Endothelial cell of umbilical vein (primary cell): ENCODE measurements around the gene GK2. TPM values are rescaled to one million over a fixed set of nuclear protein-coding genes. Genes with fewer than 3 reads are reported as not detected.

Experiments used
- BruUV-seq: library from RNA; stranded (reverse); fragments of 400-500 nt; replicated peaks from 2 replicates; lab custom pipeline; 2021; lab: Mats Ljungman, UMichigan
- CTCF ChIA-PET: fragments of 300-600, 350-600 bp; sonication (Branson Sonifier 250); formaldehyde crosslinking; loops from one replicate; lab custom pipeline; 2021; ENCODE audit warnings: antibody characterized with exemption, inconsistent platforms; lab: Charles Lee
- POLR2A ChIA-PET: fragments of 300-600, 350-600 bp; sonication (Branson Sonifier 250); formaldehyde crosslinking; loops from one replicate; lab custom pipeline; 2021; ENCODE audit warnings: antibody characterized with exemption, inconsistent platforms; lab: Charles Lee
- DNase-seq: peaks from one replicate; pipeline ENCODE4 v3.0.0-alpha.2; 2011; ENCODE audit warnings: low read depth, low spot score
- FAIRE-seq: peaks from 2 replicates; lab custom pipeline; 2011; peaks lifted over from hg19 to GRCh38; lab: Jason Lieb, UNC
- H2AFZ ChIP-seq: 2 replicates; pipeline ENCODE4 v1.6.0; 2012; ENCODE audit warnings: low read depth, low read length, control low read depth, inconsistent platforms
- H3K27ac ChIP-seq: 2 replicates; pipeline ENCODE4 v1.5.1; 2011; ENCODE audit warnings: low read depth, mild to moderate bottlenecking, control low read depth, low read length, moderate library complexity; ENCODE audit not compliant: insufficient read depth
- H3K27me3 ChIP-seq, 2 experiments: 2 replicates each; pipeline versions ENCODE4 v1.6.0 to v1.6.1; 2011; ENCODE audit warnings: low read length in 2 of 2, mixed read lengths in 1 of 2; ENCODE audit not compliant: control insufficient read depth in 2 of 2, insufficient read depth in 2 of 2
- H3K36me3 ChIP-seq, 2 experiments: 2 replicates in 1 of 2; 3 replicates in 1 of 2; pipeline ENCODE4 v1.5.1; 2011; ENCODE audit warnings: low read length in 2 of 2, mild to moderate bottlenecking in 1 of 2, moderate library complexity in 1 of 2; ENCODE audit not compliant: control insufficient read depth in 2 of 2, insufficient read depth in 2 of 2; ENCODE audit errors: extremely low read depth in 1 of 2
- H3K4me1 ChIP-seq: 3 replicates; pipeline ENCODE4 v1.5.1; 2011; ENCODE audit warnings: mild to moderate bottlenecking, low read length; ENCODE audit not compliant: control insufficient read depth, insufficient read depth; ENCODE audit errors: extremely low read depth
- H3K4me2 ChIP-seq: 2 replicates; pipeline ENCODE4 v1.6.1; 2011; ENCODE audit warnings: low read length, control low read depth, mixed read lengths; ENCODE audit not compliant: insufficient read depth
- H3K4me3 ChIP-seq, 3 experiments: fragments of 200-600 bp in 1 of 3; sonication (generic), shearing (Covaris generic) in 1 of 3; replicated peaks in 1 of 3; 2 replicates each; pipeline ENCODE4 v1.5.1; 2011 to 2016; ENCODE audit warnings: control low read depth in 3 of 3, low read length in 3 of 3, mild to moderate bottlenecking in 2 of 3, inconsistent platforms in 1 of 3, low read depth in 1 of 3, moderate library complexity in 1 of 3; ENCODE audit not compliant: insufficient read depth in 1 of 3
- H3K79me2 ChIP-seq: 2 replicates; pipeline ENCODE4 v1.6.0; 2012; ENCODE audit warnings: low read length, inconsistent platforms; ENCODE audit not compliant: control insufficient read depth, insufficient read depth
- H3K9ac ChIP-seq: replicated peaks from 2 replicates; pipeline ENCODE3; 2011; ENCODE audit warnings: low read length, control low read depth; ENCODE audit not compliant: insufficient read depth; ENCODE audit errors: extremely low read depth
- H3K9me1 ChIP-seq: replicated peaks from 3 replicates; pipeline ENCODE4 v1.6.0; 2011; ENCODE audit warnings: mild to moderate bottlenecking, low read length; ENCODE audit not compliant: control insufficient read depth, insufficient read depth; ENCODE audit errors: extremely low read depth
- H3K9me3 ChIP-seq: replicated peaks from 2 replicates; pipeline ENCODE4 v1.5.1; 2012; ENCODE audit warnings: low read length, inconsistent platforms; ENCODE audit not compliant: control insufficient read depth, insufficient read depth
- H4K20me1 ChIP-seq: replicated peaks from 2 replicates; pipeline ENCODE3; 2011; ENCODE audit warnings: mild to moderate bottlenecking, low read length; ENCODE audit not compliant: control insufficient read depth, insufficient read depth; ENCODE audit errors: extremely low read depth
- CTCF ChIP-seq, 2 donors: IDR thresholded peaks; 1 replicate in 1 of 2; 2 replicates in 1 of 2; pipeline ENCODE4 v1.5.1; 2011; ENCODE audit warnings: low read length in 2 of 2, mild to moderate bottlenecking in 2 of 2, moderate library complexity in 2 of 2, control low read depth in 1 of 2, inconsistent platforms in 1 of 2, low read depth in 1 of 2; ENCODE audit not compliant: insufficient read depth in 1 of 2; ENCODE audit errors: extremely low read depth in 1 of 2
- EZH2 ChIP-seq: IDR thresholded peaks from 2 replicates; pipeline ENCODE4 v1.6.1; 2012; ENCODE audit warnings: borderline replicate concordance, low read depth, mild to moderate bottlenecking, moderate library complexity, low read length, inconsistent platforms; ENCODE audit not compliant: severe bottlenecking
- FOS ChIP-seq: IDR thresholded peaks from 2 replicates; pipeline ENCODE4 v1.6.1; 2011; ENCODE audit warnings: mild to moderate bottlenecking, low read length, moderate library complexity, borderline replicate concordance; ENCODE audit not compliant: insufficient read depth
- GATA2 ChIP-seq: IDR thresholded peaks from 2 replicates; pipeline ENCODE4 v1.7.0; 2011; ENCODE audit warnings: low read depth, mild to moderate bottlenecking, moderate library complexity, mixed read lengths, low read length; ENCODE audit not compliant: insufficient read length, insufficient read depth
- JUN ChIP-seq: IDR thresholded peaks from 2 replicates; pipeline ENCODE4 v1.6.1; 2011; ENCODE audit warnings: borderline replicate concordance, low read depth; ENCODE audit not compliant: insufficient read length, insufficient read depth
- MAX ChIP-seq: IDR thresholded peaks from 2 replicates; pipeline ENCODE4 v1.6.1; 2011; ENCODE audit not compliant: insufficient read depth, insufficient read length
- MYC ChIP-seq: IDR thresholded peaks from one replicate; pipeline ENCODE4 v1.6.1; 2011; ENCODE audit warnings: mild to moderate bottlenecking, low read depth, low read length
- POLR2A ChIP-seq: IDR thresholded peaks from 2 replicates; pipeline ENCODE4 v1.6.1; 2012; ENCODE audit warnings: low read depth, mild to moderate bottlenecking, control low read depth, low read length
- POLR2AphosphoS5 ChIP-seq: IDR thresholded peaks from 2 replicates; pipeline ENCODE4 v1.6.1; 2012; ENCODE audit warnings: low read depth, mild to moderate bottlenecking, control low read depth, low read length, moderate library complexity; ENCODE audit not compliant: insufficient read depth
- dilution Hi-C: fragments of 300-500 bp; cut with MboI; formaldehyde crosslinking; loops from one replicate; pipeline ENCODE4 v1.15.0; 2019; ENCODE audit warnings: low sequenced_read_pairs; ENCODE audit not compliant: extremely low pct_ligation_motif_present
- intact Hi-C: fragments of 100-400 bp; cut with micrococcal nuclease; formaldehyde crosslinking; loops from one replicate; pipeline ENCODE4 v1.10.0; 2022
- polyA plus RNA-seq, 4 experiments: library from polyadenylated mRNA; depleted of rRNA in 3 of 4; stranded (reverse) in 3 of 4; unstranded in 1 of 4; fragments of >200 nt; gene quantifications; 2 replicates each; pipeline versions ENCODE4 v1.2.1 to v1.2.3, GENCODE V29; 2011 to 2012; ENCODE audit warnings: missing spikeins in 1 of 4
- total RNA-seq: library from RNA; stranded (reverse); gene quantifications from 2 replicates; pipeline ENCODE4 v1.2.3, GENCODE V29; 2021

The GK2 gene
- total and polyA plus RNA-seq, 2 donors (not counting 3 experiments of a cell fraction or from before 2014, with no cell fraction given): not detected

- Histone ChIP-seq H3K9ac (no peak overlapping the region), H3K36me3 (no peaks in the 10 kb centered on the region), H3K79me2 (no peaks in the 10 kb centered on the region), H3K9me1 (no peaks in the 10 kb centered on the region), H3K4me1 (no peaks in the 10 kb centered on the region), H3K4me3 (no peak overlapping the region), H2AFZ (no peak overlapping the region), H4K20me1 (no peaks in the 10 kb centered on the region), H3K9me3 (no peaks in the 10 kb centered on the region), H3K27me3 (no peaks in the 10 kb centered on the region), H3K27ac (no peak overlapping the region), H3K4me2 (no peak overlapping the region)
- intact Hi-C loops (no loop called here), dilution Hi-C loops (no loop called here)
- FAIRE-seq (no peak), DNase-seq (no peak)
- CTCF ChIA-PET: no interaction called here
- POLR2A ChIA-PET: no interaction called here
- no TSS peak for BruUV-seq
- TF ChIP-seq JUN: no peak
These were observed 42.0 kb upstream of the GK2 start for GRCh38 chr4:79450053-79450452.

GRCh38 chr4:79446145-79446544 lies 38.1 kb upstream of the GK2 start:
- intact Hi-C loops: no loop called here
- TF ChIP-seq MAX (no peak), EZH2 (no peak), POLR2A (no peak), MYC (no peak), CTCF (IDR thresholded peaks at IDR 0.05; ENCODE audit: extremely low read depth in 1 of 2, insufficient read depth in 1 of 2, low read depth in 1 of 2, low read length in 2 of 2) (no peak), FOS (no peak), GATA2 (no peak), JUN (no peak), POLR2AphosphoS5 (no peak)
- FAIRE-seq (no peak), DNase-seq (no peak)
- Histone ChIP-seq H3K9ac (no peak overlapping the region), H3K4me2 (no peak overlapping the region), H3K4me3 (no peak overlapping the region), H3K9me1 (no peaks in the 10 kb centered on the region), H3K9me3 (no peaks in the 10 kb centered on the region), H4K20me1 (no peaks in the 10 kb centered on the region), H3K27me3 (no peaks in the 10 kb centered on the region), H3K36me3 (no peaks in the 10 kb centered on the region), H2AFZ (no peak overlapping the region), H3K27ac (no peak overlapping the region), H3K4me1 (no peaks in the 10 kb centered on the region), H3K79me2 (no peaks in the 10 kb centered on the region)
- no TSS peak for BruUV-seq
- CTCF ChIA-PET: no interaction called here
- POLR2A ChIA-PET: no interaction called here
- dilution Hi-C loops: no loop called here
